B cell (primary cell): ENCODE measurements around the gene ZNF594.
"Not testable (repeated sequence)": the region's sequence is repeated elsewhere in the genome, so short reads cannot be mapped to it uniquely, and the experiment has no call there.

Experiments
- EZH2 ChIP-seq: IDR thresholded peaks from 2 replicates; pipeline ENCODE4 v1.6.1; 2012; ENCODE audit warnings: borderline replicate concordance, low read depth, mild to moderate bottlenecking, moderate library complexity, low read length; ENCODE audit not compliant: insufficient read depth, poor library complexity, severe bottlenecking
- TF ChIP-seq, protein P1 (sequence below): fragments of 200-600 bp; IDR thresholded peaks from one replicate; pipeline ENCODE4 v1.8.0; 2022; ENCODE audit warnings: antibody characterized with exemption, mild to moderate bottlenecking

DNA sequence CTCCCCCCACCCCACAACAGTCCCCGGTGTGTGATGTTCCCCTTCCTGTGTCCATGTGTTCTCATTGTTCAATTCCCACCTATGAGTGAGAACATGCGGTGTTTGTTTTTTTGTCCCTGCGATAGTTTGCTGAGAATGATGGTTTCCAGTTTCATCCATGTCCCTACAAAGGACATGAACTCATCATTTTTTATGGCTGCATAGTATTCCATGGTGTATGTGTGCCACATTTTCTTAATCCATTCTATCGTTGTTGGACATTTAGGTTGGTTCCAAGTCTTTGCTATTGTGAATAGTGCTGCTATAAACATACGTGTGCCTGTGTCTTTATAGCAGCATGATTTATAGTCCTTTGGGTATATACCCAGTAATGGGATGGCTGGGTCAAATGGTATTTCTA lies 25.9 kb upstream of the ZNF594 start:
- TF ChIP-seq, protein P1, sequence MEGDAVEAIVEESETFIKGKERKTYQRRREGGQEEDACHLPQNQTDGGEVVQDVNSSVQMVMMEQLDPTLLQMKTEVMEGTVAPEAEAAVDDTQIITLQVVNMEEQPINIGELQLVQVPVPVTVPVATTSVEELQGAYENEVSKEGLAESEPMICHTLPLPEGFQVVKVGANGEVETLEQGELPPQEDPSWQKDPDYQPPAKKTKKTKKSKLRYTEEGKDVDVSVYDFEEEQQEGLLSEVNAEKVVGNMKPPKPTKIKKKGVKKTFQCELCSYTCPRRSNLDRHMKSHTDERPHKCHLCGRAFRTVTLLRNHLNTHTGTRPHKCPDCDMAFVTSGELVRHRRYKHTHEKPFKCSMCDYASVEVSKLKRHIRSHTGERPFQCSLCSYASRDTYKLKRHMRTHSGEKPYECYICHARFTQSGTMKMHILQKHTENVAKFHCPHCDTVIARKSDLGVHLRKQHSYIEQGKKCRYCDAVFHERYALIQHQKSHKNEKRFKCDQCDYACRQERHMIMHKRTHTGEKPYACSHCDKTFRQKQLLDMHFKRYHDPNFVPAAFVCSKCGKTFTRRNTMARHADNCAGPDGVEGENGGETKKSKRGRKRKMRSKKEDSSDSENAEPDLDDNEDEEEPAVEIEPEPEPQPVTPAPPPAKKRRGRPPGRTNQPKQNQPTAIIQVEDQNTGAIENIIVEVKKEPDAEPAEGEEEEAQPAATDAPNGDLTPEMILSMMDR, result not testable (repeated sequence)
- TF ChIP-seq EZH2, result not testable (repeated sequence)
